Glomerular visceral epithelial cell (primary cell): ENCODE measurements around the gene COA6.
"Not testable (repeated sequence)": the region's sequence is repeated elsewhere in the genome, so short reads cannot be mapped to it uniquely, and the experiment has no call there.

Source experiments
- DNase-seq: peaks from one replicate; pipeline ENCODE4 v3.0.0-alpha.2; 2016; ENCODE audit errors: extremely low spot score

The COA6 gene

GRCh38 chr1:234369784-234370183, 3.5 kb upstream of the COA6 start:
- DNase-seq = no peak

GRCh38 chr1:234371414-234371813, 1.8 kb upstream of the COA6 start:
- DNase-seq = no peak

- no peak for DNase-seq
Measured at GRCh38 chr1:234372011-234372757, 1.1 kb upstream of the COA6 start.

GRCh38 chr1:234373959-234374254, 651 bp downstream of the COA6 start:
- no peak for DNase-seq

GRCh38 chr1:234375672-234376071, 2.4 kb downstream of the COA6 start:
- DNase-seq = no peak

- not testable (repeated sequence) for DNase-seq
Measured at GRCh38 chr1:234379591-234380109, 6.4 kb downstream of the COA6 start.

GRCh38 chr1:234381699-234382555, 8.7 kb downstream of the COA6 start:
- no peak for DNase-seq

- DNase-seq = no peak
Measured at GRCh38 chr1:234386122-234386521, 12.9 kb downstream of the COA6 start.

- no peak for DNase-seq
Measured at GRCh38 chr1:234388094-234388493, 14.8 kb downstream of the COA6 start.

- no peak for DNase-seq
Measured at GRCh38 chr1:234393190-234393589, 19.9 kb downstream of the COA6 start.

- DNase-seq = no peak
Measured at GRCh38 chr1:234395297-234395696, 22.0 kb downstream of the COA6 start.

GRCh38 chr1:234396092-234396491, 22.8 kb downstream of the COA6 start:
- DNase-seq = no peak

- DNase-seq = no peak
Measured at GRCh38 chr1:234396871-234397270, 23.6 kb downstream of the COA6 start.

- DNase-seq = no peak
Measured at GRCh38 chr1:234397732-234398131, 24.5 kb downstream of the COA6 start.

GRCh38 chr1:234398849-234399381, 25.7 kb downstream of the COA6 start:
- DNase-seq = no peak

GRCh38 chr1:234399515-234399914, 26.3 kb downstream of the COA6 start:
- DNase-seq = not testable (repeated sequence)

- no peak for DNase-seq
Measured at GRCh38 chr1:234400773-234401172, 27.5 kb downstream of the COA6 start.

- DNase-seq = no peak
Measured at GRCh38 chr1:234401658-234402057, 28.4 kb downstream of the COA6 start.

- no peak for DNase-seq
Measured at GRCh38 chr1:234402939-234403338, 29.7 kb downstream of the COA6 start.

GRCh38 chr1:234405676-234406075, 32.4 kb downstream of the COA6 start:
- no peak for DNase-seq

- no peak for DNase-seq
Measured at GRCh38 chr1:234406871-234407270, 33.6 kb downstream of the COA6 start.

GRCh38 chr1:234408757-234409156, 35.5 kb downstream of the COA6 start:
- no peak for DNase-seq

- DNase-seq = no peak
Measured at GRCh38 chr1:234409328-234409727, 36.1 kb downstream of the COA6 start.
